HG03196 (cell line): Measurements from ENCODE around the gene TBPL1.

Source experiments
- ATAC-seq: cut with Tn5 transposase; IDR thresholded peaks from one replicate; pipeline ENCODE4 v1.9.1; 2021; ENCODE audit not compliant: unreplicated experiment

Gene TBPL1

GRCh38 chr6:134003542-134003951 lies 50.5 kb downstream of the TBPL1 start:
- ATAC-seq: no peak

GRCh38 chr6:134004714-134005113 lies 51.7 kb downstream of the TBPL1 start:
- no peak for ATAC-seq

GRCh38 chr6:134005800-134006199 lies 52.8 kb downstream of the TBPL1 start:
- no peak for ATAC-seq

GRCh38 chr6:134007077-134007476 lies 54.1 kb downstream of the TBPL1 start:
- ATAC-seq: no peak

GRCh38 chr6:134009876-134010275 lies 56.9 kb downstream of the TBPL1 start:
- no peak for ATAC-seq

- ATAC-seq: no peak
Measured at GRCh38 chr6:134010400-134010799, 57.4 kb downstream of the TBPL1 start.

GRCh38 chr6:134010974-134011373 lies 58.0 kb downstream of the TBPL1 start:
- ATAC-seq: no peak

GRCh38 chr6:134014588-134015137 lies 61.6 kb downstream of the TBPL1 start:
- no peak for ATAC-seq

GRCh38 chr6:134015719-134016557 lies 62.9 kb downstream of the TBPL1 start:
- no peak for ATAC-seq

- ATAC-seq: no peak
Measured at GRCh38 chr6:134016558-134016814, 63.5 kb downstream of the TBPL1 start.

GRCh38 chr6:134020071-134020470 lies 67.0 kb downstream of the TBPL1 start:
- ATAC-seq: no peak

GRCh38 chr6:134020543-134020942 lies 67.5 kb downstream of the TBPL1 start:
- no peak for ATAC-seq

- no peak for ATAC-seq
Measured at GRCh38 chr6:134020968-134021367, 67.9 kb downstream of the TBPL1 start.

GRCh38 chr6:134021396-134022122 lies 68.5 kb downstream of the TBPL1 start:
- no peak for ATAC-seq

GRCh38 chr6:134022650-134023049 lies 69.6 kb downstream of the TBPL1 start:
- no peak for ATAC-seq

GRCh38 chr6:134026597-134026996 lies 73.6 kb downstream of the TBPL1 start:
- no peak for ATAC-seq

GRCh38 chr6:134028438-134028837 lies 75.4 kb downstream of the TBPL1 start:
- no peak for ATAC-seq

GRCh38 chr6:134029495-134030455 lies 76.8 kb downstream of the TBPL1 start:
- no peak for ATAC-seq

GRCh38 chr6:134031696-134032255 lies 78.8 kb downstream of the TBPL1 start:
- ATAC-seq: no peak

- ATAC-seq: no peak
Measured at GRCh38 chr6:134034478-134034877, 81.5 kb downstream of the TBPL1 start.
